ENCODE results near the gene ZNF365.

DNA sequence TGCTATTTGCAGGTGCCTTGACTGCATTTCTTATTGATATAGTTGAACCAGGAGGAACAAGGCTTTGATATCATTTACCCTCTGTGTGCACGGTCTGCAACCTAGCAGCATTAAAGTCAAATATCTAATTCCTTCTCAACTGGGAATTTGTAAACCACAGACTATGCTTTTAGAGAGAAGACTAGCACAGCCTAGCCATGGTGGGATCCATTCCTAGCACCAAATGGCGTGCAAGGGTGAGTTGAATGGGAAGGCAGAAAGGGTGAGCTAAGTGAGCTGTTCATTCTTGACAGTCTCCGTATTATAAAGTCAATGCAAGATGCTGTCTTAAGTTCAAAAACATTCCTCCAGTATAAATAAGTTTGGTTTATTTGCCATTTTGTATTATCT is 2.9 kb downstream of the ZNF365 start:
- TF ChIP-seq, protein P1, sequence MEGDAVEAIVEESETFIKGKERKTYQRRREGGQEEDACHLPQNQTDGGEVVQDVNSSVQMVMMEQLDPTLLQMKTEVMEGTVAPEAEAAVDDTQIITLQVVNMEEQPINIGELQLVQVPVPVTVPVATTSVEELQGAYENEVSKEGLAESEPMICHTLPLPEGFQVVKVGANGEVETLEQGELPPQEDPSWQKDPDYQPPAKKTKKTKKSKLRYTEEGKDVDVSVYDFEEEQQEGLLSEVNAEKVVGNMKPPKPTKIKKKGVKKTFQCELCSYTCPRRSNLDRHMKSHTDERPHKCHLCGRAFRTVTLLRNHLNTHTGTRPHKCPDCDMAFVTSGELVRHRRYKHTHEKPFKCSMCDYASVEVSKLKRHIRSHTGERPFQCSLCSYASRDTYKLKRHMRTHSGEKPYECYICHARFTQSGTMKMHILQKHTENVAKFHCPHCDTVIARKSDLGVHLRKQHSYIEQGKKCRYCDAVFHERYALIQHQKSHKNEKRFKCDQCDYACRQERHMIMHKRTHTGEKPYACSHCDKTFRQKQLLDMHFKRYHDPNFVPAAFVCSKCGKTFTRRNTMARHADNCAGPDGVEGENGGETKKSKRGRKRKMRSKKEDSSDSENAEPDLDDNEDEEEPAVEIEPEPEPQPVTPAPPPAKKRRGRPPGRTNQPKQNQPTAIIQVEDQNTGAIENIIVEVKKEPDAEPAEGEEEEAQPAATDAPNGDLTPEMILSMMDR (IDR thresholded peaks at IDR 0.05), result no peak
- no peak for TF ChIP-seq POLR2A (IDR thresholded peaks at IDR 0.05)
